GDM1 (cell line): ENCODE results near the gene PKN1.

Experiments
- DNase-seq: peaks from one replicate; lab custom pipeline; 2025; lab: John Stamatoyannopoulos, UW

The PKN1 gene

GRCh38 chr19:14467391-14467790 lies 34.3 kb downstream of the PKN1 start:
- no peak for DNase-seq

GRCh38 chr19:14467816-14468215 lies 34.7 kb downstream of the PKN1 start:
- no peak for DNase-seq

GRCh38 chr19:14470031-14470876 lies 37.1 kb downstream of the PKN1 start:
- no peak for DNase-seq

- DNase-seq = no peak
These were observed 38.5 kb downstream of the PKN1 start for GRCh38 chr19:14471436-14472187.

GRCh38 chr19:14472202-14472938 lies 39.3 kb downstream of the PKN1 start:
- DNase-seq = no peak

- no peak for DNase-seq
These were observed 40.2 kb downstream of the PKN1 start for GRCh38 chr19:14473073-14473977.

- DNase-seq = no peak
These were observed 41.0 kb downstream of the PKN1 start for GRCh38 chr19:14473978-14474578.

GRCh38 chr19:14474827-14475226 lies 41.7 kb downstream of the PKN1 start:
- DNase-seq = no peak

GRCh38 chr19:14475251-14476073 lies 42.4 kb downstream of the PKN1 start, which contains the start of gene PTGER1:
Gene PTGER1 (minus strand): TSS chr19:14475354. CDS start chr19:14474320, 1,034 bp downstream.
- DNase-seq = no peak

- no peak for DNase-seq
These were observed 43.2 kb downstream of the PKN1 start for GRCh38 chr19:14476327-14476672.

- DNase-seq = no peak
These were observed 43.7 kb downstream of the PKN1 start for GRCh38 chr19:14476673-14477401.

- DNase-seq = no peak
These were observed 44.5 kb downstream of the PKN1 start for GRCh38 chr19:14477418-14478112.

- no peak for DNase-seq
These were observed 45.0 kb downstream of the PKN1 start for GRCh38 chr19:14478113-14478545.

- no peak for DNase-seq
These were observed 46.3 kb downstream of the PKN1 start for GRCh38 chr19:14479309-14479974.

GRCh38 chr19:14479975-14480699 lies 47.0 kb downstream of the PKN1 start:
- DNase-seq = peak; percentile 60

- no peak for DNase-seq
These were observed 47.6 kb downstream of the PKN1 start for GRCh38 chr19:14480700-14481079.

GRCh38 chr19:14482172-14482941 lies 49.3 kb downstream of the PKN1 start:
- no peak for DNase-seq
